ENCODE results near the gene FAM193B. TPM values are rescaled to one million over a fixed set of nuclear protein-coding genes. Genes with fewer than 3 reads are reported as not detected.

Gene FAM193B
- total and polyA plus RNA-seq, 4 donors = 49.0 to 139 (median 81.4) TPM

DNA sequence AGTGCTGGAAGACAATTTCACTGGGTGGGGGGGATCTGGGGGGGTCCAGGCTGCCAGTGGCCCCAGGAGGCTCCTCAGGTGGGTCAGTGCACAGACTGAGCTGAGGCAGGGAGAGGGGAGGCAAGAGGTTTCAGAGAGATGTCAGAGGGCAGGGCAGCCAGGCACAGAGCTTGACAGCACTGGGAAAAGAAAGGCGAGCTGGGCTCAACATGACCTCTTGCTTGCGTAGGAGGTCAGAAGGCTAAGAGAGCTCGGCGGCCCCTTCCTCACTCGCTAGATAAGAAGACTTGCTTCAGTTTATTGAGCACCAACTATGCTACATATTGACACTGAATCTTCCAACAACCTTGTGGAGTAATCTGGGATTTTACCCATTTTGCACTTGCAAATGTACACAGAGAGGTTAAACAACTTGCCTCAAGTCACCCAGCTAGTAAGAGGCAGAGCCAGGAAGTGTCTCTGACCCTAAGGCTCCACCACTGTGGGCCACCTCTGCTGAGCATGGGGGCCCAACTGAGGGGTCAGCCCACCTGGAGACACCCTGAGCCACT, 60.5 kb downstream of the FAM193B start:
- Histone ChIP-seq H3K9me3 (ENCODE audit: control insufficient read depth in 4 of 4, insufficient read depth in 3 of 4, low read length in 3 of 4) (no peaks in the 10 kb centered on the region), H3K36me3 (ENCODE audit: control insufficient read depth in 4 of 4, insufficient read depth in 4 of 4, low read length in 4 of 4) (peaks cover 5 to 31% (median 16%) of the 10 kb centered on the region in 4 donors), H3K27ac (ENCODE audit: low read depth in 1 of 2, low read length in 1 of 2) (peak overlapping the region in 1 of 2 donors; percentile 48), H3K9ac (ENCODE audit: insufficient read depth in 1 of 2, low read length in 2 of 2) (no peak overlapping the region), H3K27me3 (ENCODE audit: control insufficient read depth in 3 of 3, insufficient read depth in 3 of 3, low read length in 2 of 3) (no peaks in the 10 kb centered on the region), H3K4me3 (no peak overlapping the region), H3K4me1 (ENCODE audit: control insufficient read depth in 5 of 5, insufficient read depth in 5 of 5, low read length in 5 of 5) (peaks cover 6 to 45% (median 26%) of the 10 kb centered on the region in 5 donors)
- WGBS, 2 donors = 87 to 88% methylated on average over 5 of the region's 5 CpGs
- no peak for DNase-seq
- no peak for ATAC-seq (ENCODE audit: insufficient read depth, low FRiP score)
- no peak for TF ChIP-seq CTCF (IDR thresholded peaks at IDR 0.05; ENCODE audit: control extremely low read depth, extremely low read depth)

DNA sequence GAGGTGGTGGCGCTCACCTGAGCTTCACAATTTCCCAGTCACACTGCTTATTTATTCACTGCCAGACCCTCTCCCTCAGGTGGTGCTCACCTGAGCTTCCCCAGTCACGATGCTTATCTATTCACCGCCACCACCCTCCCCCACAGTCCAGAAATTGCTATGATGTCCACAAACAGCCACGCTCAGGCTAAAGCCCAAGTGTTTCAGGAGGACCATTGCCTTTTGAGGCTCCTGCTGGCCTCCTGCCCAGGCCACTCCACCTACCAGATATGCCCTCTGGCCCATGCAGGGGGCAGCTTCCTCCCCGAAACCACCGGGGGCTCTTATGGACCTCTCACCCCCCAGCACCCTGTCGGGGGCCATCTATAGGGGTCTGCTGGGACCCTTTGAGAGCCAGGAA, 61.5 kb downstream of the FAM193B start:
- Histone ChIP-seq H3K4me3 (no peak overlapping the region), H3K4me1 (ENCODE audit: control insufficient read depth in 5 of 5, insufficient read depth in 5 of 5, low read length in 5 of 5) (peaks cover 6 to 37% (median 21%) of the 10 kb centered on the region in 5 donors), H3K27ac (ENCODE audit: low read depth in 1 of 2, low read length in 1 of 2) (no peak overlapping the region), H3K9me3 (ENCODE audit: control insufficient read depth in 4 of 4, insufficient read depth in 3 of 4, low read length in 3 of 4) (no peaks in the 10 kb centered on the region), H3K27me3 (ENCODE audit: control insufficient read depth in 3 of 3, insufficient read depth in 3 of 3, low read length in 2 of 3) (no peaks in the 10 kb centered on the region), H3K36me3 (ENCODE audit: control insufficient read depth in 4 of 4, insufficient read depth in 4 of 4, low read length in 4 of 4) (peaks cover 5 to 38% (median 21%) of the 10 kb centered on the region in 4 donors), H3K9ac (ENCODE audit: insufficient read depth in 1 of 2, low read length in 2 of 2) (no peak overlapping the region)
- no peak for TF ChIP-seq CTCF (IDR thresholded peaks at IDR 0.05; ENCODE audit: control extremely low read depth, extremely low read depth)
- ATAC-seq (ENCODE audit: insufficient read depth, low FRiP score) = no peak
- DNase-seq = no peak
- 69 to 87% methylated on average over 7 of the region's 7 CpGs for WGBS, 2 donors

GRCh38 chr5:177491983-177492746, 62.2 kb downstream of the FAM193B start:
- 95 to 98% methylated on average over 53 to 54 of the region's 54 CpGs for whole genome bisulfite sequencing, 2 donors
- no peak overlapping the region for H3K4me3 ChIP-seq
- peaks cover 0 to 1% (median 0%) of the 10 kb centered on the region in 4 donors for H3K9me3 ChIP-seq (ENCODE audit: control insufficient read depth in 4 of 4, insufficient read depth in 3 of 4, low read length in 3 of 4)
- no peak for ATAC-seq (ENCODE audit: insufficient read depth, low FRiP score)
- H3K27ac ChIP-seq (ENCODE audit: low read depth in 1 of 2, low read length in 1 of 2) = no peak overlapping the region
- H3K36me3 ChIP-seq (ENCODE audit: control insufficient read depth in 4 of 4, insufficient read depth in 4 of 4, low read length in 4 of 4) = peaks cover 5 to 44% (median 24%) of the 10 kb centered on the region in 4 donors
- TF ChIP-seq CTCF (IDR thresholded peaks at IDR 0.05; ENCODE audit: control extremely low read depth, extremely low read depth) = no peak
- peaks cover 6 to 36% (median 21%) of the 10 kb centered on the region in 5 donors for H3K4me1 ChIP-seq (ENCODE audit: control insufficient read depth in 5 of 5, insufficient read depth in 5 of 5, low read length in 5 of 5)
- DNase-seq = no peak
- H3K9ac ChIP-seq (ENCODE audit: insufficient read depth in 1 of 2, low read length in 2 of 2) = no peak overlapping the region
- no peaks in the 10 kb centered on the region for H3K27me3 ChIP-seq (ENCODE audit: control insufficient read depth in 3 of 3, insufficient read depth in 3 of 3, low read length in 2 of 3)

All from lung (tissue), 12 donors.